ENCODE measurements around the gene DCST2. TPM values are rescaled to one million over a fixed set of nuclear protein-coding genes. Genes with fewer than 3 reads are reported as not detected.

The DCST2 gene
- total and polyA plus RNA-seq, 10 of the 15 experiments (the other 5 are each of a cell fraction or from before 2014, with no cell fraction given): 0.33 to 0.41 (median 0.36) TPM; not detected in 7

DNA sequence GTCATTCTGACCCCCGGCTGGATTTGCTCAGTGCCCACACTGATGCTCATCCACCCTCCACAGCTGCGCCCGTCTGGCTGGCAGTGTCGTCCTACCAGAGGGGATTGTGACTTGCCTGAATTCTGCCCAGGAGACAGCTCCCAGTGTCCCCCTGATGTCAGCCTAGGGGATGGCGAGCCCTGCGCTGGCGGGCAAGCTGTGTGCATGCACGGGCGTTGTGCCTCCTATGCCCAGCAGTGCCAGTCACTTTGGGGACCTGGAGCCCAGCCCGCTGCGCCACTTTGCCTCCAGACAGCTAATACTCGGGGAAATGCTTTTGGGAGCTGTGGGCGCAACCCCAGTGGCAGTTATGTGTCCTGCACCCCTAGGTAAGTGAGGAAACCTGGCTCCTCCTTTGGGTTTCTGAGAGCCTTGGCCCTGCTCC lies 24.2 kb upstream of the DCST2 start:
- no peaks in the 10 kb centered on the region for H3K27me3 ChIP-seq (replicated peaks in 1 of 2; ENCODE audit: control insufficient read depth in 2 of 2, insufficient read depth in 2 of 2, low read length in 1 of 2)
- no peaks in the 10 kb centered on the region for H3K9me3 ChIP-seq (replicated peaks; ENCODE audit: control insufficient read depth, insufficient read depth, low read length)
- RAD21 ChIA-PET (ENCODE audit: unreplicated experiment): interaction anchor here (3.0 kb wide), 1 partner anchor 13 kb away, joined by 14 read pairs; no protein-coding TSS in a partner anchor
- SMC1A ChIA-PET (ENCODE audit: uncharacterized antibody, unreplicated experiment): no interaction called here
- no TSS peak for BruUV-seq (replicated peaks)
- WGBS (ENCODE audit: insufficient coverage, insufficient replicate concordance, low lambda C conversion rate, missing lambda C conversion rate): 92% methylated on average over 13 of the region's 13 CpGs
- DNase-seq (ENCODE audit: low read depth, low spot score) (no peak), FAIRE-seq (no peak), ATAC-seq (no peak)
- H3K4me3 ChIP-seq: no peak overlapping the region
- H3K9ac ChIP-seq (ENCODE audit: control insufficient read depth, insufficient read depth, low read length): no peak overlapping the region
- in situ Hi-C loops (cut with MboI): no loop called here
- POLR2A ChIA-PET: interaction anchor here (0.5 kb wide), 1 partner anchor 272 kb away, joined by 4 read pairs; no protein-coding TSS in a partner anchor
- intact Hi-C loops (cut with micrococcal nuclease; ENCODE audit: unreplicated experiment): no loop called here
- H3K27ac ChIP-seq (ENCODE audit: control insufficient read depth, insufficient read depth): no peak overlapping the region
- peaks cover 11% of the 10 kb centered on the region for H3K4me1 ChIP-seq (ENCODE audit: control insufficient read depth, insufficient read depth, low read length)
- H4K20me1 ChIP-seq (ENCODE audit: control insufficient read depth, insufficient read depth): no peaks in the 10 kb centered on the region
- H3K79me2 ChIP-seq (ENCODE audit: control insufficient read depth, insufficient read depth, low read length): no peaks in the 10 kb centered on the region
- no peak overlapping the region for H2AFZ ChIP-seq (ENCODE audit: control insufficient read depth, low read depth, low read length)
- no peak overlapping the region for H3K4me2 ChIP-seq (ENCODE audit: control insufficient read depth, insufficient read depth)
- TF ChIP-seq USF2 (IDR thresholded peaks at IDR 0.05; ENCODE audit: borderline replicate concordance, low read depth, low read length) (no peak), BCL3 (IDR thresholded peaks at IDR 0.05; ENCODE audit: borderline replicate concordance, insufficient read depth, low read depth, low read length, poor library complexity, severe bottlenecking) (no peak), IKZF2 (IDR thresholded peaks at IDR 0.05) (no peak), HDAC2 (IDR thresholded peaks at IDR 0.05) (no peak), NBN (IDR thresholded peaks at IDR 0.05) (no peak), RBBP5 (conservative IDR thresholded peaks at IDR 0.05) (no peak)
- TF ChIP-seq, protein P1, sequence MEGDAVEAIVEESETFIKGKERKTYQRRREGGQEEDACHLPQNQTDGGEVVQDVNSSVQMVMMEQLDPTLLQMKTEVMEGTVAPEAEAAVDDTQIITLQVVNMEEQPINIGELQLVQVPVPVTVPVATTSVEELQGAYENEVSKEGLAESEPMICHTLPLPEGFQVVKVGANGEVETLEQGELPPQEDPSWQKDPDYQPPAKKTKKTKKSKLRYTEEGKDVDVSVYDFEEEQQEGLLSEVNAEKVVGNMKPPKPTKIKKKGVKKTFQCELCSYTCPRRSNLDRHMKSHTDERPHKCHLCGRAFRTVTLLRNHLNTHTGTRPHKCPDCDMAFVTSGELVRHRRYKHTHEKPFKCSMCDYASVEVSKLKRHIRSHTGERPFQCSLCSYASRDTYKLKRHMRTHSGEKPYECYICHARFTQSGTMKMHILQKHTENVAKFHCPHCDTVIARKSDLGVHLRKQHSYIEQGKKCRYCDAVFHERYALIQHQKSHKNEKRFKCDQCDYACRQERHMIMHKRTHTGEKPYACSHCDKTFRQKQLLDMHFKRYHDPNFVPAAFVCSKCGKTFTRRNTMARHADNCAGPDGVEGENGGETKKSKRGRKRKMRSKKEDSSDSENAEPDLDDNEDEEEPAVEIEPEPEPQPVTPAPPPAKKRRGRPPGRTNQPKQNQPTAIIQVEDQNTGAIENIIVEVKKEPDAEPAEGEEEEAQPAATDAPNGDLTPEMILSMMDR (IDR thresholded peaks at IDR 0.05 in 2 of 3, conservative IDR thresholded peaks at IDR 0.05 in 1 of 3; ENCODE audit: control insufficient read depth in 2 of 3, extremely low read depth in 1 of 3, insufficient read depth in 1 of 3, low read depth in 3 of 3, low read length in 3 of 3): 0 out of 6 replicates have a peak, but pooled peaks of 1 of the 3 experiments have one; percentile 11
- TF ChIP-seq, protein P2, sequence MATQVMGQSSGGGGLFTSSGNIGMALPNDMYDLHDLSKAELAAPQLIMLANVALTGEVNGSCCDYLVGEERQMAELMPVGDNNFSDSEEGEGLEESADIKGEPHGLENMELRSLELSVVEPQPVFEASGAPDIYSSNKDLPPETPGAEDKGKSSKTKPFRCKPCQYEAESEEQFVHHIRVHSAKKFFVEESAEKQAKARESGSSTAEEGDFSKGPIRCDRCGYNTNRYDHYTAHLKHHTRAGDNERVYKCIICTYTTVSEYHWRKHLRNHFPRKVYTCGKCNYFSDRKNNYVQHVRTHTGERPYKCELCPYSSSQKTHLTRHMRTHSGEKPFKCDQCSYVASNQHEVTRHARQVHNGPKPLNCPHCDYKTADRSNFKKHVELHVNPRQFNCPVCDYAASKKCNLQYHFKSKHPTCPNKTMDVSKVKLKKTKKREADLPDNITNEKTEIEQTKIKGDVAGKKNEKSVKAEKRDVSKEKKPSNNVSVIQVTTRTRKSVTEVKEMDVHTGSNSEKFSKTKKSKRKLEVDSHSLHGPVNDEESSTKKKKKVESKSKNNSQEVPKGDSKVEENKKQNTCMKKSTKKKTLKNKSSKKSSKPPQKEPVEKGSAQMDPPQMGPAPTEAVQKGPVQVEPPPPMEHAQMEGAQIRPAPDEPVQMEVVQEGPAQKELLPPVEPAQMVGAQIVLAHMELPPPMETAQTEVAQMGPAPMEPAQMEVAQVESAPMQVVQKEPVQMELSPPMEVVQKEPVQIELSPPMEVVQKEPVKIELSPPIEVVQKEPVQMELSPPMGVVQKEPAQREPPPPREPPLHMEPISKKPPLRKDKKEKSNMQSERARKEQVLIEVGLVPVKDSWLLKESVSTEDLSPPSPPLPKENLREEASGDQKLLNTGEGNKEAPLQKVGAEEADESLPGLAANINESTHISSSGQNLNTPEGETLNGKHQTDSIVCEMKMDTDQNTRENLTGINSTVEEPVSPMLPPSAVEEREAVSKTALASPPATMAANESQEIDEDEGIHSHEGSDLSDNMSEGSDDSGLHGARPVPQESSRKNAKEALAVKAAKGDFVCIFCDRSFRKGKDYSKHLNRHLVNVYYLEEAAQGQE (IDR thresholded peaks at IDR 0.05; ENCODE audit: low read depth, low read length): no peak
- no peaks in the 10 kb centered on the region for H3K36me3 ChIP-seq (ENCODE audit: control insufficient read depth in 2 of 2, insufficient read depth in 2 of 2, low read length in 1 of 2)
- CTCF ChIA-PET: interaction anchor here (0.6 to 15.5 kb wide), 6 partner anchors 12 to 376 kb away, joined by 3 to 195 read pairs (median 4); no protein-coding TSS in a partner anchor
